ENCODE results near the gene NXT1. TPM values are rescaled to one million over a fixed set of nuclear protein-coding genes. Genes with fewer than 3 reads are reported as not detected.
A peak's percentile ranks its signal among the peaks of the same experiment; 100 is the strongest.
"Not testable (repeated sequence)": the region's sequence is repeated elsewhere in the genome, so short reads cannot be mapped to it uniquely, and the experiment has no call there.

Gene NXT1
- total RNA-seq: 16.2 TPM

GRCh38 chr20:23350196-23350903 is at the start of gene NXT1:
Gene NXT1, plus strand, starts transcription at chr20:23350791. Its CDS starts 3,251 bp downstream, at chr20:23354042.
- peak; percentile 97 for DNase-seq

DNA sequence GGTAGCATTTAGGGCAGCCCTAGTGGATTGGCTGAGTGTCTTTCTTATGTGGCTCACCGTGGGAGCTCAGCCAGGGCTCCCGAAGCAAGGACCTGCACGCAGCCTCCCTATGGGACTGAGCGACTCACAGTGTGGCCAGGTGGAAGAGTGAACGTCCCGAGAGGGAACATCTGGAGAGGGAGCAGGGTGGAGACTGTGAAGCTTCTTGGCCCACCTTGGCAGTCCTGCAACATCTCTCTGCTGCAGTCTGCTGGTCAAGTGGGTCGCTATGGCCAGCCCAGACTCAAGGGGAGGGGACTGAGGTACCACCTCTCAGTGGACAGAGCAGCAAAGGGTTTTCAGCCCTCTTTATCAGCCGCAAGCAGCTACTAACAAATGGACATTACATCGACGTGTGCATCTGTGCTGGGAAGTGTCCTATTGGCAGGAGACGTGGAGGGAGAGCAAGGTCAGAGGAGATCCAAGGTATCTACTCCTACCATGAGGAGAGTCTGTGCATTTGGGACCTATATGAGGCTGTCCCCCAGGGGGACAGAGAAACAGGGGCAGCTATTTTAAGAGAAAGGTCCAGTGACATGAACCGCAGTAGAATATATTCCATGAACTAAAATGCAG is 49.0 kb upstream of the NXT1 start:
- no peak for DNase-seq

DNA sequence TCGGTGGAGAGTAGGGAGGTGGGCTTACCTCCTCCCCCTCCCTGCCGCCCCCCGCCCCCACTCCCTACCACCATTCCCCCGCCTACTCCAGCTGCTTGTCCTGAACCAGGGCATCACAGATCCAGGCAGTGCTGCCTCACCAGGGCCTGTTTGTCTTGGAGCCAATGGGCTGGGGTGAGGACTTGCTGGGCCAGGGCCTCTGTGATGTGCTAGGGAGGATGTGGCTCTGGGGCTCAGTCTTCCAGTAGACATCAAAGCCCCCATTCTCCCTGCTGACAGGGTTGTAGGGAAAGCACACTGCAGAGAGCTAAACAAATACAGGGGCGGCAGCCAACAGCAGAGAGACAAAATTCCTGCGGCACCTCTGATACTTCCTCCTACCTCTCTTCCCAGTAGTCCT is 48.2 kb upstream of the NXT1 start:
- no peak for DNase-seq

DNA sequence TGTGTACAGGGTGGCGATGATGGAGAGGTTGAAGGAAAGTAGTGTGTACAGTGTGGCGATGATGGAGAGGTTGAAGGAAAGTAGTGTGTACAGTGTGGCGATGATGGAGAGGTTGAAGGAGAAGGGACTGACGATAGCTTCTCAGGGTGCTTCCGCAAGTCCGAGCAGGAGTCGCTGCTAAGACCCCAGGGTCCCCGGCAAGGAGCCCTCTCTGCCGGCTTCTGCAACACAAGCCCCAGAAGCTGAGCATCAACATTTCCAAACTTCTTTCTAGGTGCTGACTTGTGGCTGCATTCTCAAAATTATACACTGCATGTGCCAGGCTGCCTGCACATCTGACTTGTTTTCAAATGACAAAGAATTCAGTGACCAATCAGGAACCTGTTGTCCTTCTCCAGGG is 47.8 kb upstream of the NXT1 start:
- no peak for DNase-seq

DNA sequence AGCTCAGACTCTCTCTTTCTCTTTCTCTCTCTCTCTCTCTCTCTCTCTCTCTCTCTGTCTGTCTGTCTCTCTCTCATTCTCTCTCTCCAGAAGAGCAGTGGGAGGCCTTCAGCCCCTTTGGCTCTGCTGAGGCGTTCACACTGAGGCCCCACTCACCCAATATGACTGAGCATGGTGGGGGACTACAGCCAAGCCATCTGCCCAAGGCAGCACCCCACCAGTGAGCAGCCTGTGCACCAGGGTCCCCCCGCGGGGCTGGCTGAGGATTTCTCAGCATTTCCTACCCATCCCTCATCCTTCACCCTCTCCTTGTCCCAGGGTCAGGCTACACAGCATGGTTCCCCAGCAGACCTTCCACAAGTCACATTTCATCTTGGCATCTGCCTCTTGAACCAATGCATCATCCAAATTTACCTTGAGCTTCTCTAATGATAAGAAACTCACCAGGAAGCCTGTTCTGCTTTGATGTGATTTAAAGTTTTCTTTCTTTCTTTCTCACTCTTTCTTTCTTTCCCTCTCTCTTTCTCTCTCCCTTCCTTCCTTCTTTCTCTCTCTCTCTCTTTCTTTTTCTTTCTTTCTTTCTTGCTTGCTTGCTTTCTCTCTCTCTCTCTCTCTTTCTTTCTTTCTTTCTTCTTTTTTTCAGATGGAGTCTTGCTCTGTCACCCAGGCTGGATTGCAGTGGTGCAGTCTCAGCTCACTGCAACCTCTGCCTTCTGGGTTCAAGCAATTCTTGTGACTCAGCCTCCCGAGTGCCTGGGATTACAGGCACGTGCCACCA is 47.1 kb upstream of the NXT1 start:
- DNase-seq: no peak

- no peak for DNase-seq
Measured at GRCh38 chr20:23304616-23305015, 46.0 kb upstream of the NXT1 start.

- DNase-seq: no peak
Measured at GRCh38 chr20:23305098-23305497, 45.5 kb upstream of the NXT1 start.

DNA sequence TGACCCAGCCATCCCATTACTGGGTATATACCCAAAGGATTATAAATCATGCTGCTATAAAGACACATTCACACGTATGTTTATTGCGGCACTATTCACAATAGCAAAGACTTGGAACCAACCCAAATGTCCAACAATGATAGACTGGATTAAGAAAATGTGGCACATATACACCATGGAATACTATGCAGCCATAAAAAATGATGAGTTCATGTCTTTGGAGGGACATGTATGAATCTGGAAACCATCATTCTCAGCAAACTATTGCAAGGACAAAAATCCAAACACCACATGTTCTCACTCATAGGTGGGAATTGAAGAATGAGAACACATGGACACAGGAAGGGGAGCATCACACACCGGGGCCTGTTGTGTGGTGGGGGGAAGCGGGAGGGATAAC is 43.2 kb upstream of the NXT1 start:
- DNase-seq: not testable (repeated sequence)

GRCh38 chr20:23308024-23308423 is 42.6 kb upstream of the NXT1 start:
- no peak for DNase-seq

DNA sequence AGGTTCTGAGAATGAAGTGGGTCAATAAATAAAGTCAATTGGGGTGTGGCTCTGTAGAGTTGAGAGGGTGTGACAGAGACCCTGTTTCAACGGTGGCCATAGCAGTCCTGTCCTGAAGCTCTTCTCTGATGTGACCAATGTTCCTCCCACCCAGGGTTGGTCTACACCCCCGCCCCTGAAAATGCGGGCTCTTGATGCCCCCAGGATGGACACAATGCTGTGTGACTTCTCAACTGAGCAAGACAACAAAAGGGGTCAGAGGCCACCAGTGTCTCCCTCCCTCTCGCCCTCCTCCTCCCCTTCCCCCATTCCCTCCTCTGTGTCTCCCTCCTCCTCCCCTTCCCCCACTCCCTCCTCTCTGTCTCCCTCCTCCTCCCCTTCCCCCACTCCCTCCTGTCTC is 41.7 kb upstream of the NXT1 start:
- DNase-seq: no peak

GRCh38 chr20:23309781-23310180 is 40.8 kb upstream of the NXT1 start:
- no peak for DNase-seq

- no peak for DNase-seq
Measured at GRCh38 chr20:23311947-23312506, 38.6 kb upstream of the NXT1 start.

- no peak for DNase-seq
Measured at GRCh38 chr20:23313271-23313670, 37.3 kb upstream of the NXT1 start.

- DNase-seq: no peak
Measured at GRCh38 chr20:23314699-23315098, 35.9 kb upstream of the NXT1 start.

GRCh38 chr20:23315099-23315498 is 35.5 kb upstream of the NXT1 start:
- DNase-seq: no peak

- no peak for DNase-seq
Measured at GRCh38 chr20:23316626-23317025, 34.0 kb upstream of the NXT1 start.

DNA sequence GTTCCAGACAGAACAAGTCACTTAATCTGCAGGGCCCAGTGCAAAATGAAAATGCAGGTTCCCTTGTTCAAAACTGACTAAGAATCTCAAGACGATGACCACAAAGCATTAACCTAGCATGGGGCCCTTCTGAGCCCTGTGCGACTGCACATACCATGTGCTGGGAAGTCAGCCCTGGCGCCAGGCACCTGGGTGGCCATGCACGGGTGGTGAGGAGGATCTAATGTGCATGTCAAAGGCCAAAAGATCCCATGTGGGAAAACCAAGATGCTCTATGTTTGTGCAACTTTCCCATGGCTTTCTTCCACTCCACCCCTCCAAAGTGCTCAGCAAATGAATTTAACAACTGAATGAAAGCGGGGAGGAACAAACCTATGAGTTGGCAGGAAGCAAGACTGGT is 33.5 kb upstream of the NXT1 start:
- no peak for DNase-seq

- no peak for DNase-seq
Measured at GRCh38 chr20:23318347-23318746, 32.2 kb upstream of the NXT1 start.

DNA sequence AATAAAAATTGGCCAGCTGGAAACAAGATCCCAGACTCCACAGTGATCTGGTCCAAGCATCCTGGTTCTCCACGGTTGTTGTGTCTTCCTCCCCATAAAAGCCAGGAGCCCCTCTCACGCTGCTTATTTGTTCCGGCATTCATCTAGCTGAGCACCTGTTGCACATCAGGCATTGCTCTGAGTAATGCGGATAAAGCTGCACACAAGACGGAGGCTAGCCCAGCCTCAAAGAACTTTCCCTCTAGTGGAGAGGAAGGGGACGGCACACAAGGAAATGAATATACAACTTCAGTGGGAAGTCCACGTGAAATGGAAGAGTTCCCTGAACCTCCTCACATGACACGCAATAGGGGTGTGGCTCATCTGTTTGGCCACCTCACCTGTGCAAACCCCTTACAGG is 30.3 kb upstream of the NXT1 start:
- DNase-seq: no peak

GRCh38 chr20:23325107-23325506 is 25.5 kb upstream of the NXT1 start:
- no peak for DNase-seq

GRCh38 chr20:23326774-23327173 is 23.8 kb upstream of the NXT1 start:
- DNase-seq: no peak

- DNase-seq: no peak
Measured at GRCh38 chr20:23327617-23328333, 22.8 kb upstream of the NXT1 start.
